Fibroblast of skin of scalp (primary cell): ENCODE data around the gene FOXO3.
A peak's percentile ranks its signal among the peaks of the same experiment; 100 is the strongest.

Experiments
- DNase-seq: peaks from one replicate; pipeline ENCODE4 v3.0.0-alpha.2; 2013

FOXO3 gene

GRCh38 chr6:108598305-108598863 lies 37.7 kb downstream of the FOXO3 start:
- DNase-seq = peak; percentile 57

- no peak for DNase-seq
Measured at GRCh38 chr6:108604156-108604555, 43.4 kb downstream of the FOXO3 start.

GRCh38 chr6:108606250-108606690 lies 45.6 kb downstream of the FOXO3 start:
- DNase-seq = no peak

GRCh38 chr6:108608453-108609275 lies 47.9 kb downstream of the FOXO3 start:
- DNase-seq = no peak

GRCh38 chr6:108609276-108609769 lies 48.6 kb downstream of the FOXO3 start:
- peak; percentile 22 for DNase-seq

- no peak for DNase-seq
Measured at GRCh38 chr6:108610270-108610839, 49.6 kb downstream of the FOXO3 start.

- no peak for DNase-seq
Measured at GRCh38 chr6:108610957-108611586, 50.4 kb downstream of the FOXO3 start.

GRCh38 chr6:108612852-108613251 lies 52.1 kb downstream of the FOXO3 start:
- no peak for DNase-seq

GRCh38 chr6:108616544-108616943 lies 55.8 kb downstream of the FOXO3 start:
- DNase-seq = no peak

GRCh38 chr6:108616973-108617372 lies 56.3 kb downstream of the FOXO3 start:
- DNase-seq = no peak

GRCh38 chr6:108618623-108619152 lies 58.0 kb downstream of the FOXO3 start:
- DNase-seq = no peak

- DNase-seq = no peak
Measured at GRCh38 chr6:108619431-108620197, 58.9 kb downstream of the FOXO3 start.

- peak; percentile 78 for DNase-seq
Measured at GRCh38 chr6:108621117-108621516, 60.4 kb downstream of the FOXO3 start.

GRCh38 chr6:108622641-108623298 lies 62.1 kb downstream of the FOXO3 start:
- DNase-seq = peak; percentile 85

- DNase-seq = no peak
Measured at GRCh38 chr6:108623995-108624394, 63.3 kb downstream of the FOXO3 start.

GRCh38 chr6:108625581-108625980 lies 64.9 kb downstream of the FOXO3 start:
- DNase-seq = no peak

GRCh38 chr6:108626777-108627176 lies 66.1 kb downstream of the FOXO3 start:
- DNase-seq = no peak

- DNase-seq = peak; percentile 13
Measured at GRCh38 chr6:108627692-108628550, 67.2 kb downstream of the FOXO3 start.

- no peak for DNase-seq
Measured at GRCh38 chr6:108630050-108630714, 69.5 kb downstream of the FOXO3 start.

GRCh38 chr6:108632441-108632840 lies 71.7 kb downstream of the FOXO3 start:
- no peak for DNase-seq
